ENCODE results near the gene C21orf58.

- TF ChIP-seq POLR2A (IDR thresholded peaks at IDR 0.05) (no peak), CTCF (IDR thresholded peaks at IDR 0.05) (no peak)
Measured at GRCh38 chr21:46255166-46255565, 68.5 kb downstream of the C21orf58 start.

Data from upper lobe of left lung (tissue), 4 donors.